CD4-positive, alpha-beta memory T cell (primary cell): ENCODE data around the gene ACCS. TPM values are rescaled to one million over a fixed set of nuclear protein-coding genes. Genes with fewer than 3 reads are reported as not detected.
A peak's percentile ranks its signal among the peaks of the same experiment; 100 is the strongest.

Source experiments
- CTCF ChIA-PET: fragments of 350-600 bp; sonication (Branson Sonifier 250); formaldehyde crosslinking; loops from one replicate; lab custom pipeline; 2021; ENCODE audit warnings: inconsistent platforms; ENCODE audit not compliant: partially characterized antibody; lab: Charles Lee
- POLR2A ChIA-PET: fragments of 350-600 bp; sonication (Branson Sonifier 250); formaldehyde crosslinking; loops from one replicate; lab custom pipeline; 2021; ENCODE audit not compliant: partially characterized antibody; lab: Charles Lee
- DNase-seq, 5 donors: peaks; one replicate each; pipeline versions ENCODE4 v3.0.0 to v3.0.0-alpha.2; 2020 to 2022; ENCODE audit warnings: mixed read lengths in 1 of 5
- H3K27ac ChIP-seq: one replicate; pipeline ENCODE4 v1.7.0; 2013; ENCODE audit warnings: low read depth, low read length
- H3K27me3 ChIP-seq: 2 replicates; pipeline ENCODE4 v1.7.0; 2013; ENCODE audit warnings: mild to moderate bottlenecking, low read length, moderate library complexity; ENCODE audit not compliant: insufficient read depth
- H3K36me3 ChIP-seq: 2 replicates; pipeline ENCODE4 v1.7.0; 2013; ENCODE audit warnings: mild to moderate bottlenecking, low read length, moderate library complexity; ENCODE audit not compliant: insufficient read depth
- H3K4me1 ChIP-seq: 2 replicates; pipeline ENCODE4 v1.7.0; 2013; ENCODE audit warnings: mild to moderate bottlenecking, low read length, moderate library complexity; ENCODE audit not compliant: insufficient read depth
- H3K4me3 ChIP-seq, 2 donors: one replicate each; pipeline ENCODE4 v1.7.0; 2013; ENCODE audit warnings: low read length in 2 of 2, mild to moderate bottlenecking in 1 of 2
- H3K9me3 ChIP-seq, 2 donors: one replicate each; pipeline ENCODE4 v1.7.0; 2013; ENCODE audit warnings: low read length in 2 of 2, control low read depth in 1 of 2; ENCODE audit not compliant: control insufficient read depth in 1 of 2
- H3K27ac Mint-ChIP-seq, 7 donors: one replicate each; pipeline ENCODE4 v1.8.0; 2020 to 2021; ENCODE audit warnings: mixed read lengths in 7 of 7, mild to moderate bottlenecking in 6 of 7, inconsistent platforms in 3 of 7, moderate library complexity in 3 of 7
- H3K27me3 Mint-ChIP-seq, 2 donors: one replicate each; pipeline ENCODE4 v1.8.0; 2020 to 2021; ENCODE audit warnings: mixed read lengths in 2 of 2
- H3K36me3 Mint-ChIP-seq, 2 donors: one replicate each; pipeline ENCODE4 v1.8.0; 2020 to 2021; ENCODE audit warnings: mixed read lengths in 2 of 2, inconsistent platforms in 1 of 2, mild to moderate bottlenecking in 1 of 2
- H3K4me1 Mint-ChIP-seq, 4 donors: one replicate each; pipeline ENCODE4 v1.8.0; 2020 to 2021; ENCODE audit warnings: mixed read lengths in 4 of 4, mild to moderate bottlenecking in 1 of 4
- H3K4me3 Mint-ChIP-seq, 8 donors: one replicate each; pipeline ENCODE4 v1.8.0; 2020 to 2021; ENCODE audit warnings: mixed read lengths in 8 of 8, mild to moderate bottlenecking in 7 of 8, moderate library complexity in 6 of 8, inconsistent platforms in 3 of 8
- H3K9me3 Mint-ChIP-seq, 8 donors: one replicate each; pipeline ENCODE4 v1.8.0; 2020 to 2021; ENCODE audit warnings: mixed read lengths in 8 of 8, mild to moderate bottlenecking in 5 of 8, inconsistent platforms in 3 of 8, moderate library complexity in 1 of 8
- intact Hi-C: fragments of 100-400 bp; cut with micrococcal nuclease; formaldehyde crosslinking; loops from one replicate; pipeline ENCODE4 v1.15.1; 2023
- polyA plus RNA-seq, 2 donors: library from polyadenylated mRNA; unstranded; fragments of 300-500 nt; fragmentation: Illumina TruSeq; gene quantifications; one replicate each; pipeline ENCODE4 v1.2.3, GENCODE V29; 2021
- total RNA-seq, 2 experiments: library from RNA; stranded (reverse); gene quantifications; one replicate each; pipeline ENCODE4 v1.2.3, GENCODE V29; 2021

Gene ACCS
- total and polyA plus RNA-seq, 4 experiments from 2014 or later, result 1.6 to 78.9 (median 40.1) TPM

GRCh38 chr11:44032299-44033085, 33.6 kb upstream of the ACCS start:
- peaks cover 21 to 22% of the 10 kb centered on the region in 2 donors for H3K27me3 Mint-ChIP-seq
- no peak overlapping the region for H3K4me3 ChIP-seq
- H3K27ac Mint-ChIP-seq, result peak overlapping the region in 1 of 7 donors; percentile 51
- no peaks in the 10 kb centered on the region for H3K4me1 Mint-ChIP-seq
- H3K4me3 Mint-ChIP-seq, result no peak overlapping the region
- peaks cover 4% of the 10 kb centered on the region for H3K27me3 ChIP-seq
- CTCF ChIA-PET, result no interaction called here
- no peak for DNase-seq
- no peaks in the 10 kb centered on the region for H3K36me3 ChIP-seq
- no peaks in the 10 kb centered on the region for H3K4me1 ChIP-seq
- intact Hi-C loops, result no loop called here
- no peaks in the 10 kb centered on the region for H3K9me3 Mint-ChIP-seq
- H3K27ac ChIP-seq, result no peak overlapping the region
- POLR2A ChIA-PET, result no interaction called here
- H3K9me3 ChIP-seq, result no peaks in the 10 kb centered on the region
- H3K36me3 Mint-ChIP-seq, result no peaks in the 10 kb centered on the region

GRCh38 chr11:44033411-44033850, 32.6 kb upstream of the ACCS start:
- DNase-seq, result no peak
- intact Hi-C loops, result no loop called here

GRCh38 chr11:44033856-44034255, 32.2 kb upstream of the ACCS start:
- Mint-ChIP-seq H3K36me3 (no peaks in the 10 kb centered on the region), H3K4me1 (no peaks in the 10 kb centered on the region), H3K9me3 (no peaks in the 10 kb centered on the region), H3K27ac (no peak overlapping the region), H3K27me3 (peaks cover 20 to 23% of the 10 kb centered on the region in 2 donors), H3K4me3 (no peak overlapping the region)
- no peaks in the 10 kb centered on the region for H3K4me1 ChIP-seq
- intact Hi-C loops, result no loop called here
- POLR2A ChIA-PET, result no interaction called here
- H3K36me3 ChIP-seq, result no peaks in the 10 kb centered on the region
- CTCF ChIA-PET, result interaction anchor here (1.1 kb wide), 1 partner anchor 9 kb away, joined by 3 read pairs; no protein-coding TSS in a partner anchor
- H3K27ac ChIP-seq, result no peak overlapping the region
- H3K27me3 ChIP-seq, result no peaks in the 10 kb centered on the region
- H3K4me3 ChIP-seq, result no peak overlapping the region
- no peak for DNase-seq
- no peaks in the 10 kb centered on the region for H3K9me3 ChIP-seq

More at GRCh38 chr11:44033411-44033850, 32.6 kb upstream of the ACCS start:
- Histone ChIP-seq H3K27ac (no peak overlapping the region), H3K4me1 (no peaks in the 10 kb centered on the region), H3K36me3 (no peaks in the 10 kb centered on the region), H3K9me3 (no peaks in the 10 kb centered on the region), H3K27me3 (no peaks in the 10 kb centered on the region), H3K4me3 (no peak overlapping the region)
- CTCF ChIA-PET, result interaction anchor here (1.1 kb wide), 1 partner anchor 9 kb away, joined by 3 read pairs; no protein-coding TSS in a partner anchor
- Mint-ChIP-seq H3K27ac (no peak overlapping the region), H3K27me3 (peaks cover 21 to 27% of the 10 kb centered on the region in 2 donors), H3K4me1 (no peaks in the 10 kb centered on the region), H3K9me3 (no peaks in the 10 kb centered on the region), H3K36me3 (no peaks in the 10 kb centered on the region), H3K4me3 (no peak overlapping the region)
- POLR2A ChIA-PET, result no interaction called here

- ChIA-PET POLR2A (no interaction called here), CTCF (interaction anchor here (0.6 kb wide), 1 partner anchor 182 kb away, joined by 3 read pairs; no protein-coding TSS in a partner anchor)
- no peak overlapping the region for H3K4me3 Mint-ChIP-seq
- no peak overlapping the region for H3K27ac ChIP-seq
- H3K27me3 ChIP-seq, result no peaks in the 10 kb centered on the region
- no peak overlapping the region for H3K27ac Mint-ChIP-seq
- H3K36me3 Mint-ChIP-seq, result no peaks in the 10 kb centered on the region
- H3K9me3 Mint-ChIP-seq, result no peaks in the 10 kb centered on the region
- H3K4me1 Mint-ChIP-seq, result no peaks in the 10 kb centered on the region
- intact Hi-C loops, result no loop called here
- peaks cover 15 to 17% of the 10 kb centered on the region in 2 donors for H3K27me3 Mint-ChIP-seq
- DNase-seq, result no peak
- no peaks in the 10 kb centered on the region for H3K36me3 ChIP-seq
- H3K9me3 ChIP-seq, result no peaks in the 10 kb centered on the region
- H3K4me3 ChIP-seq, result no peak overlapping the region
- H3K4me1 ChIP-seq, result no peaks in the 10 kb centered on the region
Observed at GRCh38 chr11:44034639-44035038, 31.4 kb upstream of the ACCS start.

GRCh38 chr11:44036811-44037657, 29.0 kb upstream of the ACCS start:
- no peak overlapping the region for H3K27ac Mint-ChIP-seq
- no peak overlapping the region for H3K4me3 ChIP-seq
- H3K4me1 Mint-ChIP-seq, result no peaks in the 10 kb centered on the region
- H3K27me3 ChIP-seq, result no peaks in the 10 kb centered on the region
- peaks cover 2 to 14% (median 6%) of the 10 kb centered on the region in 8 donors for H3K9me3 Mint-ChIP-seq
- peak in 4 of 5 donors; percentile 3 to 7 (median 6) for DNase-seq
- H3K4me1 ChIP-seq, result no peaks in the 10 kb centered on the region
- H3K9me3 ChIP-seq, result no peaks in the 10 kb centered on the region
- no peak overlapping the region for H3K4me3 Mint-ChIP-seq
- no peak overlapping the region for H3K27ac ChIP-seq
- ChIA-PET POLR2A (no interaction called here), CTCF (interaction anchor here (0.6 kb wide), 1 partner anchor 207 kb away, joined by 4 read pairs; no protein-coding TSS in a partner anchor)
- no peaks in the 10 kb centered on the region for H3K36me3 ChIP-seq
- H3K27me3 Mint-ChIP-seq, result peaks cover 2 to 10% of the 10 kb centered on the region in 2 donors
- H3K36me3 Mint-ChIP-seq, result peaks cover 0 to 6% of the 10 kb centered on the region in 2 donors
- intact Hi-C loops, result no loop called here

GRCh38 chr11:44037658-44037998, 28.4 kb upstream of the ACCS start:
- Mint-ChIP-seq H3K36me3 (peaks cover 0 to 6% of the 10 kb centered on the region in 2 donors), H3K27me3 (peaks cover 2 to 8% of the 10 kb centered on the region in 2 donors), H3K27ac (no peak overlapping the region), H3K4me1 (no peaks in the 10 kb centered on the region), H3K4me3 (no peak overlapping the region), H3K9me3 (peaks cover 2 to 14% (median 6%) of the 10 kb centered on the region in 8 donors)
- ChIA-PET CTCF (interaction anchor here (0.6 kb wide), 1 partner anchor 206 kb away, joined by 4 read pairs; no protein-coding TSS in a partner anchor), POLR2A (no interaction called here)
- Histone ChIP-seq H3K4me3 (no peak overlapping the region), H3K36me3 (no peaks in the 10 kb centered on the region), H3K27ac (no peak overlapping the region), H3K4me1 (no peaks in the 10 kb centered on the region), H3K9me3 (no peaks in the 10 kb centered on the region), H3K27me3 (no peaks in the 10 kb centered on the region)
- DNase-seq, result no peak
- intact Hi-C loops, result no loop called here

- peaks cover 2 to 14% (median 6%) of the 10 kb centered on the region in 8 donors for H3K9me3 Mint-ChIP-seq
- CTCF ChIA-PET, result interaction anchor here (1.0 kb wide), 1 partner anchor 9 kb away, joined by 3 read pairs; no protein-coding TSS in a partner anchor
Observed at GRCh38 chr11:44043157-44043556, 22.9 kb upstream of the ACCS start.

More at GRCh38 chr11:44043157-44043556, 22.9 kb upstream of the ACCS start:
- no peaks in the 10 kb centered on the region for H3K4me1 Mint-ChIP-seq
- H3K4me1 ChIP-seq, result no peaks in the 10 kb centered on the region
- no peak overlapping the region for H3K4me3 Mint-ChIP-seq
- DNase-seq, result no peak
- no peak overlapping the region for H3K27ac ChIP-seq
- peaks cover 2 to 3% of the 10 kb centered on the region in 2 donors for H3K27me3 Mint-ChIP-seq
- intact Hi-C loops, result no loop called here
- no peaks in the 10 kb centered on the region for H3K9me3 ChIP-seq
- POLR2A ChIA-PET, result no interaction called here
- H3K36me3 Mint-ChIP-seq, result peaks cover 0 to 6% of the 10 kb centered on the region in 2 donors
- H3K4me3 ChIP-seq, result no peak overlapping the region
- H3K36me3 ChIP-seq, result no peaks in the 10 kb centered on the region
- H3K27me3 ChIP-seq, result no peaks in the 10 kb centered on the region
- H3K27ac Mint-ChIP-seq, result no peak overlapping the region
